ENCODE measurements around the gene CALML5.

Gene CALML5

GRCh38 chr10:5512881-5513612, 13.7 kb upstream of the CALML5 start:
- TF ChIP-seq USF1 (IDR thresholded peaks at IDR 0.05) (no peak), CREB1 (IDR thresholded peaks at IDR 0.05; ENCODE audit: low read depth) (no peak), EP300 (IDR thresholded peaks at IDR 0.05; ENCODE audit: borderline replicate concordance) (no peak), EGR1 (IDR thresholded peaks at IDR 0.05) (no peak)

GRCh38 chr10:5512331-5512730, 13.0 kb upstream of the CALML5 start:
- TF ChIP-seq ZBTB7A (IDR thresholded peaks at IDR 0.05; ENCODE audit: low read depth) (no peak), CREB1 (IDR thresholded peaks at IDR 0.05; ENCODE audit: low read depth) (no peak), FOXM1 (IDR thresholded peaks at IDR 0.05; ENCODE audit: borderline replicate concordance, low read depth) (no peak), RAD21 (IDR thresholded peaks at IDR 0.05; ENCODE audit: low read depth) (no peak), TCF12 (IDR thresholded peaks at IDR 0.05; ENCODE audit: low read depth) (no peak), TEAD4 (IDR thresholded peaks at IDR 0.05) (no peak), CEBPB (IDR thresholded peaks at IDR 0.05) (no peak), MAX (IDR thresholded peaks at IDR 0.05) (no peak), USF1 (IDR thresholded peaks at IDR 0.05) (no peak), TAF1 (IDR thresholded peaks at IDR 0.05; ENCODE audit: low read depth) (no peak), YY1 (IDR thresholded peaks at IDR 0.05; ENCODE audit: low read depth) (no peak), EP300 (IDR thresholded peaks at IDR 0.05; ENCODE audit: borderline replicate concordance) (no peak), NFIC (IDR thresholded peaks at IDR 0.05) (no peak), EGR1 (IDR thresholded peaks at IDR 0.05) (no peak)
- TF ChIP-seq, protein P1, sequence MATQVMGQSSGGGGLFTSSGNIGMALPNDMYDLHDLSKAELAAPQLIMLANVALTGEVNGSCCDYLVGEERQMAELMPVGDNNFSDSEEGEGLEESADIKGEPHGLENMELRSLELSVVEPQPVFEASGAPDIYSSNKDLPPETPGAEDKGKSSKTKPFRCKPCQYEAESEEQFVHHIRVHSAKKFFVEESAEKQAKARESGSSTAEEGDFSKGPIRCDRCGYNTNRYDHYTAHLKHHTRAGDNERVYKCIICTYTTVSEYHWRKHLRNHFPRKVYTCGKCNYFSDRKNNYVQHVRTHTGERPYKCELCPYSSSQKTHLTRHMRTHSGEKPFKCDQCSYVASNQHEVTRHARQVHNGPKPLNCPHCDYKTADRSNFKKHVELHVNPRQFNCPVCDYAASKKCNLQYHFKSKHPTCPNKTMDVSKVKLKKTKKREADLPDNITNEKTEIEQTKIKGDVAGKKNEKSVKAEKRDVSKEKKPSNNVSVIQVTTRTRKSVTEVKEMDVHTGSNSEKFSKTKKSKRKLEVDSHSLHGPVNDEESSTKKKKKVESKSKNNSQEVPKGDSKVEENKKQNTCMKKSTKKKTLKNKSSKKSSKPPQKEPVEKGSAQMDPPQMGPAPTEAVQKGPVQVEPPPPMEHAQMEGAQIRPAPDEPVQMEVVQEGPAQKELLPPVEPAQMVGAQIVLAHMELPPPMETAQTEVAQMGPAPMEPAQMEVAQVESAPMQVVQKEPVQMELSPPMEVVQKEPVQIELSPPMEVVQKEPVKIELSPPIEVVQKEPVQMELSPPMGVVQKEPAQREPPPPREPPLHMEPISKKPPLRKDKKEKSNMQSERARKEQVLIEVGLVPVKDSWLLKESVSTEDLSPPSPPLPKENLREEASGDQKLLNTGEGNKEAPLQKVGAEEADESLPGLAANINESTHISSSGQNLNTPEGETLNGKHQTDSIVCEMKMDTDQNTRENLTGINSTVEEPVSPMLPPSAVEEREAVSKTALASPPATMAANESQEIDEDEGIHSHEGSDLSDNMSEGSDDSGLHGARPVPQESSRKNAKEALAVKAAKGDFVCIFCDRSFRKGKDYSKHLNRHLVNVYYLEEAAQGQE (IDR thresholded peaks at IDR 0.05; ENCODE audit: low read depth), result no peak

GRCh38 chr10:5511885-5512280, 12.5 kb upstream of the CALML5 start:
- TF ChIP-seq TAF1 (IDR thresholded peaks at IDR 0.05; ENCODE audit: low read depth) (no peak), TCF12 (IDR thresholded peaks at IDR 0.05; ENCODE audit: low read depth) (no peak), CREB1 (IDR thresholded peaks at IDR 0.05; ENCODE audit: low read depth) (no peak), NFIC (IDR thresholded peaks at IDR 0.05) (no peak), TEAD4 (IDR thresholded peaks at IDR 0.05) (no peak)

- TF ChIP-seq, protein P1 (IDR thresholded peaks at IDR 0.05; ENCODE audit: low read depth), result no peak
- TF ChIP-seq MAX (IDR thresholded peaks at IDR 0.05) (no peak), NFIC (IDR thresholded peaks at IDR 0.05) (no peak), CEBPB (IDR thresholded peaks at IDR 0.05) (no peak), TCF12 (IDR thresholded peaks at IDR 0.05; ENCODE audit: low read depth) (no peak), USF1 (IDR thresholded peaks at IDR 0.05) (no peak), CREB1 (IDR thresholded peaks at IDR 0.05; ENCODE audit: low read depth) (no peak), TEAD4 (IDR thresholded peaks at IDR 0.05) (no peak), RAD21 (IDR thresholded peaks at IDR 0.05; ENCODE audit: low read depth) (no peak), YY1 (IDR thresholded peaks at IDR 0.05; ENCODE audit: low read depth) (no peak), EP300 (IDR thresholded peaks at IDR 0.05; ENCODE audit: borderline replicate concordance) (no peak), TAF1 (IDR thresholded peaks at IDR 0.05; ENCODE audit: low read depth) (no peak), EGR1 (IDR thresholded peaks at IDR 0.05) (no peak), ZBTB7A (IDR thresholded peaks at IDR 0.05; ENCODE audit: low read depth) (no peak)
These were observed 12.0 kb upstream of the CALML5 start for GRCh38 chr10:5511231-5511884.

GRCh38 chr10:5510281-5511072, 11.1 kb upstream of the CALML5 start:
- TF ChIP-seq EGR1 (IDR thresholded peaks at IDR 0.05) (no peak), CEBPB (IDR thresholded peaks at IDR 0.05) (no peak), ZBTB7A (IDR thresholded peaks at IDR 0.05; ENCODE audit: low read depth) (no peak), RAD21 (IDR thresholded peaks at IDR 0.05; ENCODE audit: low read depth) (no peak), FOXM1 (IDR thresholded peaks at IDR 0.05; ENCODE audit: borderline replicate concordance, low read depth) (no peak), USF1 (IDR thresholded peaks at IDR 0.05) (no peak)
- TF ChIP-seq, protein P1 (IDR thresholded peaks at IDR 0.05; ENCODE audit: low read depth), result no peak
